K562 (cell line): Measurements from ENCODE around the gene SIRPA. TPM values are rescaled to one million over a fixed set of nuclear protein-coding genes. Genes with fewer than 3 reads are reported as not detected.

Experiments
- AFF1 ChIP-seq, 2 experiments: fragments of 450-650 bp; IDR thresholded peaks; 2 replicates each; pipeline ENCODE4 v1.6.1; 2018; ENCODE audit warnings: mild to moderate bottlenecking in 2 of 2, low read depth in 1 of 2; ENCODE audit not compliant: partially characterized antibody in 2 of 2
- IRF2 ChIP-seq: sonication (generic); formaldehyde crosslinking; IDR thresholded peaks from 2 replicates; pipeline ENCODE4 v1.8.1; 2022; ENCODE audit warnings: mild to moderate bottlenecking, missing genetic modification reagents
- MNT ChIP-seq, 2 experiments: fragments of 450-650 bp; conservative IDR thresholded peaks; 2 replicates each; pipeline ENCODE4 v1.6.1; 2017; ENCODE audit warnings: mild to moderate bottlenecking in 2 of 2, moderate library complexity in 2 of 2
- SMC3 ChIP-seq: conservative IDR thresholded peaks from 2 replicates; pipeline ENCODE4 v1.6.1; 2011; ENCODE audit warnings: low read depth, low read length, improper control_type of control experiment; ENCODE audit not compliant: insufficient read depth
- ZNF134 ChIP-seq: fragments of 250-450 bp; sonication (Bioruptor Pico); conservative IDR thresholded peaks from 2 replicates; pipeline ENCODE4 v1.4.0; 2020
- ZNF77 ChIP-seq: fragments of 250-450 bp; sonication (Bioruptor Pico); IDR thresholded peaks from 2 replicates; pipeline ENCODE4 v1.5.0; 2020
- polyA plus RNA-seq, 8 experiments: library from polyadenylated mRNA; depleted of rRNA in 4 of 8; stranded (reverse) in 5 of 8; unstranded in 3 of 8; fragments of >200 nt; fragmentation: Nextera tagmentation in 2 of 8; fragmentation: Illumina TruSeq in 1 of 8; extraction: Ambion mirVana in 2 of 8; extraction: Trizol in 1 of 8; gene quantifications; 2 replicates each; pipeline versions ENCODE4 v1.2.1 to v1.2.3, GENCODE V29; 2011 to 2014; ENCODE audit warnings: inconsistent platforms in 1 of 8, missing spikeins in 1 of 8
- total RNA-seq, 7 experiments: library from RNA; depleted of rRNA in 6 of 7; stranded (reverse); fragments of >200 nt in 6 of 7; fragmentation: Illumina TruSeq in 2 of 7; extraction: Trizol in 2 of 7; gene quantifications; 2 replicates each; pipeline versions ENCODE4 v1.2.1 to v1.2.3, GENCODE V29; 2011 to 2021; ENCODE audit warnings: low replicate concordance in 1 of 7
- TF ChIP-seq, protein P1 (sequence below), 2 experiments: fragments of 450-650 bp in 1 of 2; sonication (generic) in 1 of 2; formaldehyde crosslinking; conservative IDR thresholded peaks; 2 replicates each; pipeline versions ENCODE4 v1.4.0 to v1.8.1; 2020 to 2022; ENCODE audit warnings: mild to moderate bottlenecking in 1 of 2, missing genetic modification reagents in 1 of 2
- TF ChIP-seq, protein P2 (sequence below), 2 experiments: fragments of 450-650 bp; formaldehyde crosslinking in 1 of 2; IDR thresholded peaks; 2 replicates each; pipeline versions ENCODE4 v1.4.0 to v1.6.1; 2014 to 2020; ENCODE audit warnings: mild to moderate bottlenecking in 2 of 2, borderline replicate concordance in 1 of 2, low read depth in 1 of 2

The SIRPA gene
- total and polyA plus RNA-seq, 9 of the 15 experiments (the other 6 are each of a cell fraction or from before 2014, with no cell fraction given) = 0.01 to 0.40 (median 0.11) TPM; not detected in 2

DNA sequence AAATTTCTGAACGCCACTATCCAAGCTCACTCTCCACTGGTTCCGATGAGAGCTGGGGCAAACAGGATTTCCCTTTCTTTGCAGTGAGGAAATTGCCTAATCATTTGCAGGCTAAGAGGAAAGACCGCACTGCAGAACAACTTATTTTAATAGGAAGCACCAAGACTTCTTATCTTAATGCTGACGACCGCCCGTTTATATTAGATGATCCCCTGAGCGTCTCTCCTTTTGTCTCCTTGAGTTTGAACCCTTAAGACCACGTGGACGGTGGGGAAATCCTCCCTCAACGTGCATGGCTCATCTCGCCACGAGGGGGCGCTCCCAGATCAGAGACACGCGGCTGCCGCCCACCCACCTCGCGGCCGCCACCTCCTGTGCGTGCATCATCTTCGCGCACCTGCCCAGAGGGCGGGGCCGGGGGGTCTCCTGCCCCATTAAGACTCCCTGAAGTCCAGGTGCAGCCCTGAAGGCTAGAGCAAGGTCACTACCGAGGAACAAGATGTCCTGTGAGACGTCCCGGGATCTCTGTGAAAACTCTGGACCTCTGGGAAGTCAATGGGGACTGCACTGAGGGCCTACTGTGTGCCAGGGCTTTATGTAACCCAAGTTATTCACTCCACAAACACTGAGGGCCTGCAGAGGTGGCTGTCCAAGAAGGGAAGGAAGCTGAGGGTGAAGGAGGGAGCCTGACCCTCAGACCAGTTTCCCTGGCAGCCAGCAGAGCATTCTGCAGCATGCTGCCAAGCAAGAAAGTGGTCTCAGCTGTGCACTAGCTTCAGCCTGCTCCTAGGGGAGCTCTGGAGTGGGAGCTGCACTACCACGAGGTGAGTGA is 70.5 kb downstream of the SIRPA start (continued):
- TF ChIP-seq AFF1 (IDR thresholded peaks at IDR 0.05; ENCODE audit: low read depth in 1 of 2, partially characterized antibody in 2 of 2) = no peak
- TF ChIP-seq ZNF77 (CRISPR knock-in tag) = no peak
- TF ChIP-seq MNT (conservative IDR thresholded peaks at IDR 0.05) = peak; percentile 54 to 65; a peak in 3 of 4 replicates
- TF ChIP-seq, protein P1, sequence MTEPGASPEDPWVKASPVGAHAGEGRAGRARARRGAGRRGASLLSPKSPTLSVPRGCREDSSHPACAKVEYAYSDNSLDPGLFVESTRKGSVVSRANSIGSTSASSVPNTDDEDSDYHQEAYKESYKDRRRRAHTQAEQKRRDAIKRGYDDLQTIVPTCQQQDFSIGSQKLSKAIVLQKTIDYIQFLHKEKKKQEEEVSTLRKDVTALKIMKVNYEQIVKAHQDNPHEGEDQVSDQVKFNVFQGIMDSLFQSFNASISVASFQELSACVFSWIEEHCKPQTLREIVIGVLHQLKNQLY (CRISPR knock-in tag; conservative IDR thresholded peaks at IDR 0.05) = no peak
- TF ChIP-seq, protein P2, sequence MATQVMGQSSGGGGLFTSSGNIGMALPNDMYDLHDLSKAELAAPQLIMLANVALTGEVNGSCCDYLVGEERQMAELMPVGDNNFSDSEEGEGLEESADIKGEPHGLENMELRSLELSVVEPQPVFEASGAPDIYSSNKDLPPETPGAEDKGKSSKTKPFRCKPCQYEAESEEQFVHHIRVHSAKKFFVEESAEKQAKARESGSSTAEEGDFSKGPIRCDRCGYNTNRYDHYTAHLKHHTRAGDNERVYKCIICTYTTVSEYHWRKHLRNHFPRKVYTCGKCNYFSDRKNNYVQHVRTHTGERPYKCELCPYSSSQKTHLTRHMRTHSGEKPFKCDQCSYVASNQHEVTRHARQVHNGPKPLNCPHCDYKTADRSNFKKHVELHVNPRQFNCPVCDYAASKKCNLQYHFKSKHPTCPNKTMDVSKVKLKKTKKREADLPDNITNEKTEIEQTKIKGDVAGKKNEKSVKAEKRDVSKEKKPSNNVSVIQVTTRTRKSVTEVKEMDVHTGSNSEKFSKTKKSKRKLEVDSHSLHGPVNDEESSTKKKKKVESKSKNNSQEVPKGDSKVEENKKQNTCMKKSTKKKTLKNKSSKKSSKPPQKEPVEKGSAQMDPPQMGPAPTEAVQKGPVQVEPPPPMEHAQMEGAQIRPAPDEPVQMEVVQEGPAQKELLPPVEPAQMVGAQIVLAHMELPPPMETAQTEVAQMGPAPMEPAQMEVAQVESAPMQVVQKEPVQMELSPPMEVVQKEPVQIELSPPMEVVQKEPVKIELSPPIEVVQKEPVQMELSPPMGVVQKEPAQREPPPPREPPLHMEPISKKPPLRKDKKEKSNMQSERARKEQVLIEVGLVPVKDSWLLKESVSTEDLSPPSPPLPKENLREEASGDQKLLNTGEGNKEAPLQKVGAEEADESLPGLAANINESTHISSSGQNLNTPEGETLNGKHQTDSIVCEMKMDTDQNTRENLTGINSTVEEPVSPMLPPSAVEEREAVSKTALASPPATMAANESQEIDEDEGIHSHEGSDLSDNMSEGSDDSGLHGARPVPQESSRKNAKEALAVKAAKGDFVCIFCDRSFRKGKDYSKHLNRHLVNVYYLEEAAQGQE (IDR thresholded peaks at IDR 0.05; ENCODE audit: borderline replicate concordance) = peak; percentile 81
- TF ChIP-seq, protein P2 (CRISPR knock-in tag; IDR thresholded peaks at IDR 0.05; ENCODE audit: low read depth) = no peak
- TF ChIP-seq ZNF134 (CRISPR knock-in tag) = no peak
- peak; percentile 63 for TF ChIP-seq SMC3
- TF ChIP-seq IRF2 = no peak
